Activated T-cell treated with anti-CD3 and anti-CD28 coated beads, Interleukin-2, amount 50 U/mL, for 4 hours (primary cell): ENCODE data around the gene DSCAML1. TPM values are rescaled to one million over a fixed set of nuclear protein-coding genes. Genes with fewer than 3 reads are reported as not detected.

Experiments used
- ATAC-seq, 2 donors: fragments of 200-7000 bp; cut with Tn5 transposase; one replicate each; pipeline ENCODE4 v1.10.0; 2021
- DNase-seq: peaks from one replicate; pipeline ENCODE4 v3.0.0-alpha.2; 2020
- H3K27me3 Mint-ChIP-seq: one replicate; pipeline ENCODE4 v1.8.0; 2021; ENCODE audit warnings: low read depth, mixed read lengths
- H3K36me3 Mint-ChIP-seq: one replicate; pipeline ENCODE4 v1.8.0; 2022; ENCODE audit warnings: mixed read lengths; ENCODE audit not compliant: insufficient read depth
- H3K4me1 Mint-ChIP-seq: one replicate; pipeline ENCODE4 v1.8.0; 2021; ENCODE audit warnings: low read depth, mixed read lengths
- H3K4me3 Mint-ChIP-seq: one replicate; pipeline ENCODE4 v1.8.0; 2021; ENCODE audit warnings: mild to moderate bottlenecking, moderate library complexity, mixed read lengths
- H3K9me3 Mint-ChIP-seq: one replicate; pipeline ENCODE4 v1.8.0; 2021; ENCODE audit warnings: mixed read lengths
- total RNA-seq, 3 donors: library from RNA; stranded (reverse); gene quantifications; one replicate each; pipeline ENCODE4 v1.2.1, GENCODE V29; 2021

DSCAML1 gene
- total RNA-seq, 3 donors from 2014 or later, result not detected

GRCh38 chr11:117731722-117732290 lies 65.2 kb downstream of the DSCAML1 start:
- Mint-ChIP-seq H3K27me3 (no peaks in the 10 kb centered on the region), H3K9me3 (no peaks in the 10 kb centered on the region), H3K36me3 (no peaks in the 10 kb centered on the region), H3K4me1 (no peaks in the 10 kb centered on the region), H3K4me3 (no peak overlapping the region)
- no peak for ATAC-seq
- DNase-seq, result no peak

- peaks cover 4% of the 10 kb centered on the region for H3K27me3 Mint-ChIP-seq
- no peaks in the 10 kb centered on the region for H3K4me1 Mint-ChIP-seq
- H3K36me3 Mint-ChIP-seq, result no peaks in the 10 kb centered on the region
- ATAC-seq, result no peak
- DNase-seq, result no peak
- H3K4me3 Mint-ChIP-seq, result no peak overlapping the region
- no peaks in the 10 kb centered on the region for H3K9me3 Mint-ChIP-seq
Observed at GRCh38 chr11:117730208-117730800, 66.7 kb downstream of the DSCAML1 start.

- no peaks in the 10 kb centered on the region for H3K9me3 Mint-ChIP-seq
- no peak overlapping the region for H3K4me3 Mint-ChIP-seq
- no peaks in the 10 kb centered on the region for H3K36me3 Mint-ChIP-seq
- H3K27me3 Mint-ChIP-seq, result peaks cover 5% of the 10 kb centered on the region
- no peaks in the 10 kb centered on the region for H3K4me1 Mint-ChIP-seq
- DNase-seq (no peak), ATAC-seq (no peak)
Observed at GRCh38 chr11:117725048-117725734, 71.8 kb downstream of the DSCAML1 start.

GRCh38 chr11:117724621-117725020 lies 72.4 kb downstream of the DSCAML1 start:
- Mint-ChIP-seq H3K9me3 (no peaks in the 10 kb centered on the region), H3K27me3 (peaks cover 5% of the 10 kb centered on the region), H3K4me1 (no peaks in the 10 kb centered on the region), H3K36me3 (no peaks in the 10 kb centered on the region), H3K4me3 (no peak overlapping the region)
- no peak for DNase-seq
- no peak for ATAC-seq

DNA sequence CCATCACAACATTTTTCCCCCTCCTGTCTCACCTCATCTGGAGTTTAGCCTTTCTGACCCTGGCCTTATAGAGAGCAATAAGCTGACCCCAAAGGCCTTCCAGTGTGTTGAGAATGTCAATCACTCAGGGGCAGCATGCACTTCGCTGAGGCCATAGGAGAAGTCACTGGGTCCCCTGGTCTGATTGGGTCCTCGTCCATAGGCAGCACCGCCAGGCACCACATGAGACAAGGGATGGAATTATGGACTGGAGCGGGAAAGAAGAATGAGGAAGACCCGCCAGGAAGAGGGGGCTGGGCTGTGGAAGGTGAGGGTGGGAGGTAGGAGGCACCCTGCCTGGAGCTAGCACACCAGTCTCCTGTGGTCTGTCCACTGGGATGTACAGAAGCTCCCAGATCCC lies 72.9 kb downstream of the DSCAML1 start:
- H3K36me3 Mint-ChIP-seq, result no peaks in the 10 kb centered on the region
- H3K4me3 Mint-ChIP-seq, result no peak overlapping the region
- H3K27me3 Mint-ChIP-seq, result peaks cover 5% of the 10 kb centered on the region
- H3K9me3 Mint-ChIP-seq, result no peaks in the 10 kb centered on the region
- DNase-seq, result no peak
- no peaks in the 10 kb centered on the region for H3K4me1 Mint-ChIP-seq
- no peak for ATAC-seq

DNA sequence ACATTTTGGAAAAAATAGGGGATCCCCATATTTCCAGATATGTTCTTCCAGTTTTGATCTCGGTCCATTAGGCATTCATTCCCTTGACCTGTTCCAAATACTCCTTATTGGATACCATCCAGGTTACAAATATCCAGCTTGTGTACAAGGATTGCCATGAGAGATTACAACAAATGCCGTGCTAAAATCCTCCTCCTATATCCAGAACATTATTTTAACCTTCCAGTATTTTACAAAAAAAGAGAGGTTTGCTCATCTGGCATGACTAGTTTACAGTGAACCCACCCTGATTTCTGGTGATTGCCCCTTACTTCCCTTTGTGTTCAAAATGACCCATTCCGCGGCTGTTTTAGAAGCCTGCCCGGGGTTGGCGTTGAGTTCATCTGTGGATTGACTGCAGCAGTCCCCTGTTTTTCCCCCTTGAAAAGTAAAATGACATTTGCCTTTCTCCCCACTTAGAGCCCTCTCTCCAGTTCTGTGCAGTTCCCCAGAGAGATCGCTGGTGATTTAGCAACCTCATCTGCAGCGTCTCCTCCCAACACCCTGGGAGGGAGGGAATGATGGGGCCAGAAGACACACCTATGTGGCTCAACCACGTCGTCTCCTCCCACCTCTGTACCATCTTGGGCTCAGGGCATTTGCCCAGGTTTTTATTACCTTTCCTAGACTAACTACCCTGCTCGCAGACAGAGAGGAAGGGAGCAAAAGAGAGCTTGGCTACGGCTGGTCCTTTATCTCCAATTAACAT lies 73.6 kb downstream of the DSCAML1 start:
- H3K27me3 Mint-ChIP-seq, result peaks cover 8% of the 10 kb centered on the region

GRCh38 chr11:117722082-117722481 lies 74.9 kb downstream of the DSCAML1 start:
- Mint-ChIP-seq H3K27me3 (peaks cover 11% of the 10 kb centered on the region), H3K4me1 (no peaks in the 10 kb centered on the region), H3K9me3 (no peaks in the 10 kb centered on the region), H3K36me3 (no peaks in the 10 kb centered on the region), H3K4me3 (no peak overlapping the region)
- ATAC-seq (no peak), DNase-seq (no peak)

More for the DNA sequence above, 73.6 kb downstream of the DSCAML1 start:
- Mint-ChIP-seq H3K4me3 (no peak overlapping the region), H3K36me3 (no peaks in the 10 kb centered on the region), H3K9me3 (no peaks in the 10 kb centered on the region), H3K4me1 (no peaks in the 10 kb centered on the region)
- no peak for ATAC-seq
- no peak for DNase-seq

GRCh38 chr11:117720061-117720511 lies 76.9 kb downstream of the DSCAML1 start:
- DNase-seq (no peak), ATAC-seq (no peak)
- Mint-ChIP-seq H3K36me3 (no peaks in the 10 kb centered on the region), H3K27me3 (peaks cover 9% of the 10 kb centered on the region), H3K4me3 (no peak overlapping the region), H3K4me1 (no peaks in the 10 kb centered on the region), H3K9me3 (no peaks in the 10 kb centered on the region)

DNA sequence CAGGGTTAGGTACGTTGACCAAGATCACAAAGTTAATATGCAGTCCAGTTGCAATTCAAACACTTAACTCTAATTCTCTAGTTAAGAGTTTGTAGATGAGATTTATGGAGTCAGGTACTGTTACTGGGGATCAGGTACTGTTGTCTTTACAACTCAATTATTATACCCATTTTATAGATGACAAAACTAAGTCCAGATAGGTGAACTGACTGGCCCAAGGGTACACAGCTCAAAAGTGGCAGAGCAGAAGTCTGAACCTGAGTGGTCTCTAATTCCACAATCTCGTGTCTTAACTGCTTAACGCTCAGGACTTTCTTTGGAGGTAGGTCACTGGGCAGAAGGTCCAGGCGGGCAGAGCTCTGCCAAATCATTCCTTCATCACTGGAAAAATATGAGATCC lies 77.5 kb downstream of the DSCAML1 start:
- no peaks in the 10 kb centered on the region for H3K36me3 Mint-ChIP-seq
- no peaks in the 10 kb centered on the region for H3K9me3 Mint-ChIP-seq
- no peak for ATAC-seq
- DNase-seq, result no peak
- H3K4me1 Mint-ChIP-seq, result no peaks in the 10 kb centered on the region
- no peak overlapping the region for H3K4me3 Mint-ChIP-seq
- peaks cover 9% of the 10 kb centered on the region for H3K27me3 Mint-ChIP-seq

- no peaks in the 10 kb centered on the region for H3K36me3 Mint-ChIP-seq
- DNase-seq (no peak), ATAC-seq (no peak)
- H3K4me1 Mint-ChIP-seq, result no peaks in the 10 kb centered on the region
- no peaks in the 10 kb centered on the region for H3K9me3 Mint-ChIP-seq
- H3K27me3 Mint-ChIP-seq, result peaks cover 20% of the 10 kb centered on the region
- no peak overlapping the region for H3K4me3 Mint-ChIP-seq
Observed at GRCh38 chr11:117717485-117718314, 79.3 kb downstream of the DSCAML1 start.

GRCh38 chr11:117716521-117717440 lies 80.2 kb downstream of the DSCAML1 start:
- no peaks in the 10 kb centered on the region for H3K9me3 Mint-ChIP-seq
- H3K4me3 Mint-ChIP-seq, result no peak overlapping the region
- DNase-seq (no peak), ATAC-seq (no peak)
- peaks cover 22% of the 10 kb centered on the region for H3K27me3 Mint-ChIP-seq
- H3K4me1 Mint-ChIP-seq, result no peaks in the 10 kb centered on the region
- no peaks in the 10 kb centered on the region for H3K36me3 Mint-ChIP-seq

DNA sequence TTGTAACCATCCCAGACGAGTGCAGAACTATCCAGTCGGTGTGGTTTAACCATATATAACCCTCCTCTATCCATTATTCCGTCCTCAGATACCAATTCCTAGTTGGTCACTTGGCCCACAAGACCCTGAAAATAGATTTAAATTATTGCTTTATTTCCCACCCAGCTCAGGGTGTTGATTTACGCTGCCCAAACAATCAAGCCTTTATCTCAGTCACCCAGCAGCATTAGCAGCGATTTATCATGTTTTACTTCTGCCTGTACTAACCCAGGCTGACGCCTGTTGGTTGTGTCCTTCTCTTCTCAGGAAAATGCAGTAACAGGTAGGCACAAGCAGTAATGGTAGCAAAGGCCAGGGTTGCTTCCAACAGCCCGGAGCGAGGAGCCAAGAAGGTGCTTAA lies 81.2 kb downstream of the DSCAML1 start:
- Mint-ChIP-seq H3K9me3 (no peaks in the 10 kb centered on the region), H3K4me3 (no peak overlapping the region), H3K36me3 (no peaks in the 10 kb centered on the region), H3K4me1 (no peaks in the 10 kb centered on the region), H3K27me3 (peaks cover 22% of the 10 kb centered on the region)
- ATAC-seq (no peak), DNase-seq (no peak)

GRCh38 chr11:117713538-117713991 lies 83.5 kb downstream of the DSCAML1 start:
- no peaks in the 10 kb centered on the region for H3K4me1 Mint-ChIP-seq
- no peak overlapping the region for H3K4me3 Mint-ChIP-seq
- no peak for ATAC-seq
- H3K9me3 Mint-ChIP-seq, result no peaks in the 10 kb centered on the region
- H3K36me3 Mint-ChIP-seq, result no peaks in the 10 kb centered on the region
- peaks cover 19% of the 10 kb centered on the region for H3K27me3 Mint-ChIP-seq
- no peak for DNase-seq
